CD14-positive monocyte (primary cell): ENCODE data around the gene FAM13C. TPM values are rescaled to one million over a fixed set of nuclear protein-coding genes. Genes with fewer than 3 reads are reported as not detected.

Source experiments
- DNase-seq, 3 donors: peaks; one replicate each; pipeline ENCODE4 v3.0.0-alpha.2; 2011 to 2022
- H2AFZ ChIP-seq: 2 replicates; pipeline ENCODE4 v1.6.0; 2012; ENCODE audit warnings: mild to moderate bottlenecking, low read depth, low read length, inconsistent platforms; ENCODE audit not compliant: insufficient read depth, poor library complexity, severe bottlenecking
- H3K27ac ChIP-seq, 2 donors: 1 replicate in 1 of 2; 2 replicates in 1 of 2; pipeline ENCODE4 v1.5.1; 2012 to 2013; ENCODE audit warnings: low read length in 2 of 2, control low read depth in 1 of 2, inconsistent platforms in 1 of 2, low read depth in 1 of 2, mild to moderate bottlenecking in 1 of 2
- H3K27me3 ChIP-seq, 2 donors: one replicate each; pipeline versions ENCODE4 v1.6.0 to v1.6.1; 2011 to 2013; ENCODE audit warnings: low read length in 2 of 2; ENCODE audit not compliant: control insufficient read depth in 2 of 2, insufficient read depth in 2 of 2
- H3K36me3 ChIP-seq, 2 donors: replicated peaks in 1 of 2; 1 replicate in 1 of 2; 2 replicates in 1 of 2; pipeline versions ENCODE4 v1.5.1 to v1.6.1; 2012 to 2013; ENCODE audit warnings: low read length in 2 of 2, control low read depth in 1 of 2, inconsistent platforms in 1 of 2, mild to moderate bottlenecking in 1 of 2; ENCODE audit not compliant: insufficient read depth in 2 of 2, control insufficient read depth in 1 of 2
- H3K4me1 ChIP-seq, 2 donors: 1 replicate in 1 of 2; 2 replicates in 1 of 2; pipeline versions ENCODE4 v1.5.1 to v1.6.1; 2012 to 2013; ENCODE audit warnings: low read length in 2 of 2, control low read depth in 1 of 2, inconsistent platforms in 1 of 2, mild to moderate bottlenecking in 1 of 2, moderate library complexity in 1 of 2; ENCODE audit not compliant: insufficient read depth in 2 of 2, control insufficient read depth in 1 of 2
- H3K4me2 ChIP-seq: replicated peaks from 2 replicates; pipeline ENCODE3; 2012; ENCODE audit warnings: low read length, moderate library complexity, mild to moderate bottlenecking; ENCODE audit not compliant: poor library complexity, severe bottlenecking; ENCODE audit errors: extremely low read depth
- H3K4me3 ChIP-seq, 3 experiments: fragments of 200-600 bp in 1 of 3; sonication (generic) in 1 of 3; replicated peaks in 1 of 3; 1 replicate in 2 of 3; 2 replicates in 1 of 3; pipeline ENCODE4 v1.5.1; 2011 to 2013; ENCODE audit warnings: low read length in 3 of 3, mild to moderate bottlenecking in 3 of 3, control low read depth in 2 of 3, low read depth in 2 of 3, inconsistent platforms in 1 of 3, moderate library complexity in 1 of 3
- H3K79me2 ChIP-seq: 2 replicates; pipeline ENCODE4 v1.6.0; 2012; ENCODE audit warnings: mild to moderate bottlenecking, control low read depth, inconsistent platforms, low read length, moderate library complexity; ENCODE audit not compliant: insufficient read depth
- H3K9ac ChIP-seq: 2 replicates; pipeline ENCODE4 v1.6.0; 2017; ENCODE audit warnings: low read length, mild to moderate bottlenecking; ENCODE audit not compliant: insufficient read depth, poor library complexity, severe bottlenecking
- H3K9me3 ChIP-seq, 2 donors: replicated peaks in 1 of 2; 1 replicate in 1 of 2; 2 replicates in 1 of 2; pipeline versions ENCODE4 v1.5.1 to v1.6.1; 2012 to 2013; ENCODE audit warnings: low read length in 2 of 2, control low read depth in 1 of 2; ENCODE audit not compliant: control insufficient read depth in 1 of 2, insufficient read depth in 1 of 2
- H4K20me1 ChIP-seq: 2 replicates; pipeline ENCODE4 v1.6.0; 2012; ENCODE audit warnings: mild to moderate bottlenecking, low read length, control low read depth, moderate library complexity; ENCODE audit not compliant: insufficient read depth
- H3K27ac Mint-ChIP-seq, 7 donors: one replicate each; pipeline ENCODE4 v1.8.0; 2020; ENCODE audit warnings: mild to moderate bottlenecking in 7 of 7, mixed read lengths in 7 of 7, moderate library complexity in 6 of 7, inconsistent platforms in 2 of 7
- H3K27me3 Mint-ChIP-seq, 3 donors: one replicate each; pipeline ENCODE4 v1.8.0; 2021 to 2022; ENCODE audit warnings: low read depth in 3 of 3, mild to moderate bottlenecking in 3 of 3, mixed read lengths in 3 of 3, moderate library complexity in 3 of 3, inconsistent platforms in 1 of 3
- H3K36me3 Mint-ChIP-seq, 2 donors: one replicate each; pipeline ENCODE4 v1.8.0; 2020; ENCODE audit warnings: mixed read lengths in 2 of 2, inconsistent platforms in 1 of 2, mild to moderate bottlenecking in 1 of 2
- H3K4me1 Mint-ChIP-seq: one replicate; pipeline ENCODE4 v1.8.0; 2020; ENCODE audit warnings: mild to moderate bottlenecking, mixed read lengths
- H3K4me3 Mint-ChIP-seq, 2 donors: one replicate each; pipeline ENCODE4 v1.8.0; 2020; ENCODE audit warnings: mild to moderate bottlenecking in 2 of 2, mixed read lengths in 2 of 2, moderate library complexity in 1 of 2
- H3K9me3 Mint-ChIP-seq, 7 donors: one replicate each; pipeline ENCODE4 v1.8.0; 2020 to 2022; ENCODE audit warnings: mixed read lengths in 7 of 7, mild to moderate bottlenecking in 6 of 7, moderate library complexity in 6 of 7, inconsistent platforms in 2 of 7
- WGBS: methylation state at CpG from one replicate; pipeline ENCODE4 v1.1.5; 2013; ENCODE audit warnings: missing lambda C conversion rate; ENCODE audit not compliant: insufficient coverage; 5-methylcytosine and 5-hydroxymethylcytosine counted together
- intact Hi-C, 2 donors: fragments of 100-400 bp; cut with micrococcal nuclease; formaldehyde crosslinking; loops; one replicate each; pipeline versions ENCODE4 v1.15.0 to v1.15.1; 2023
- polyA plus RNA-seq, 3 donors: library from polyadenylated mRNA; depleted of rRNA in 1 of 3; unstranded in 2 of 3; stranded (reverse) in 1 of 3; fragments of 300-500 nt in 2 of 3; fragments of >200 nt in 1 of 3; fragmentation: Illumina TruSeq in 2 of 3; gene quantifications; 1 replicate in 2 of 3; 2 replicates in 1 of 3; pipeline ENCODE4 v1.2.3, GENCODE V29; 2012 to 2021
- TF ChIP-seq, protein P1 (sequence below): fragments of 200-600 bp; IDR thresholded peaks from one replicate; pipeline ENCODE4 v1.8.0; 2022; ENCODE audit warnings: antibody characterized with exemption, mild to moderate bottlenecking

The FAM13C gene
- polyA plus RNA-seq, 3 donors = not detected

DNA sequence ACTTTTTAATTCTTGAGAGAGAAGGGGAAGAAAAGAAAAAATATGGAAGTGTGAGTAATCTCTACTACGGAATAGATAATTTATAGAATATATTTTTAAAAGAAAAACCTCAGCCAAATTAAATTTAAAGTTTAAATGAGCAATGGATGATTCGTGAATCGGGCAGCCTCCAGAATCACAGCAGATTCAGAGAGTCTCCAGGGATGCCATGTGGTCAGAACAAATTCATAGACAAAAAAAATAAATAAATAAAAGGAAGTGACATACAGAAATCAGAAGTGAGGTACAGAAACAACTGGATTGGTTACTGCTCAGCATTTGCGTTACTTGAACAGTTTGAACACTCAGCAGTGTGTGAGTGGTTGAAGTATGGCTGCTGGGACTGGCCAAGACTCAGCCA, 132.9 kb downstream of the FAM13C start:
- Histone ChIP-seq H3K36me3 (no peaks in the 10 kb centered on the region), H3K9me3 (no peaks in the 10 kb centered on the region), H3K27ac (no peak overlapping the region), H3K4me2 (no peak overlapping the region), H3K9ac (no peak overlapping the region), H2AFZ (no peak overlapping the region), H3K4me3 (no peak overlapping the region), H3K27me3 (no peaks in the 10 kb centered on the region), H4K20me1 (no peaks in the 10 kb centered on the region), H3K4me1 (no peaks in the 10 kb centered on the region), H3K79me2 (no peaks in the 10 kb centered on the region)
- H3K27ac Mint-ChIP-seq = no peak overlapping the region
- TF ChIP-seq, protein P1, sequence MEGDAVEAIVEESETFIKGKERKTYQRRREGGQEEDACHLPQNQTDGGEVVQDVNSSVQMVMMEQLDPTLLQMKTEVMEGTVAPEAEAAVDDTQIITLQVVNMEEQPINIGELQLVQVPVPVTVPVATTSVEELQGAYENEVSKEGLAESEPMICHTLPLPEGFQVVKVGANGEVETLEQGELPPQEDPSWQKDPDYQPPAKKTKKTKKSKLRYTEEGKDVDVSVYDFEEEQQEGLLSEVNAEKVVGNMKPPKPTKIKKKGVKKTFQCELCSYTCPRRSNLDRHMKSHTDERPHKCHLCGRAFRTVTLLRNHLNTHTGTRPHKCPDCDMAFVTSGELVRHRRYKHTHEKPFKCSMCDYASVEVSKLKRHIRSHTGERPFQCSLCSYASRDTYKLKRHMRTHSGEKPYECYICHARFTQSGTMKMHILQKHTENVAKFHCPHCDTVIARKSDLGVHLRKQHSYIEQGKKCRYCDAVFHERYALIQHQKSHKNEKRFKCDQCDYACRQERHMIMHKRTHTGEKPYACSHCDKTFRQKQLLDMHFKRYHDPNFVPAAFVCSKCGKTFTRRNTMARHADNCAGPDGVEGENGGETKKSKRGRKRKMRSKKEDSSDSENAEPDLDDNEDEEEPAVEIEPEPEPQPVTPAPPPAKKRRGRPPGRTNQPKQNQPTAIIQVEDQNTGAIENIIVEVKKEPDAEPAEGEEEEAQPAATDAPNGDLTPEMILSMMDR = no peak
- H3K4me3 Mint-ChIP-seq = no peak overlapping the region
- no peaks in the 10 kb centered on the region for H3K9me3 Mint-ChIP-seq
- peaks cover 0 to 2% (median 0%) of the 10 kb centered on the region in 3 donors for H3K27me3 Mint-ChIP-seq
- WGBS = no CpG with 5 or more reads among the region's 4 CpGs
- no peaks in the 10 kb centered on the region for H3K4me1 Mint-ChIP-seq
- intact Hi-C loops = no loop called here
- H3K36me3 Mint-ChIP-seq = no peaks in the 10 kb centered on the region
- no peak for DNase-seq

DNA sequence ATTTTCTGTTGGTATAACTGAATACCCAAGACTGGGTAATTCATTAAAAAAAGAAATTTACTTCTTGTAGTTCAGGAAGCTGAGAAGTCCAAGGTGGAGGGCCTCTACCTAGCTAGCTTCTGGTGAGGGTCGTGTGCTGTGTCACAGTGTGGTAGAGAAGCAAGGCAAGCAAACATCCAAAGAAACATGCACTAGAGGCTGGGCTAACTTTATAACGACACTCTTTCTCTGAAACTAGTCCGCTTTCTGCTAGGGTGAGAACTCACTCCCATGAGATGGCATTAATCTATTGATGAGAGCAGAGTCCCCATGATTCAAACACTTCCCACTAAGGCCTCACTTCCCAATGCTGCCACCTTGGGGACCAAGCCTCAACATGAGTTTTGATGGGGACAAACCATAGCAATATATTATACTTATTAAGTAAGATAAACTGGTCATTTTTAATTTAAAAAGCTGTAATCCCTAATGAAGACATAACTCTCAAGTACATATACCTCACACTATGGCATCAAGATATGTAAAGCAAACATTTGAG, 135.1 kb downstream of the FAM13C start:
- intact Hi-C loops = no loop called here
- WGBS = 100% methylated on average over 1 of the region's 3 CpGs
- H3K4me3 Mint-ChIP-seq = no peak overlapping the region

More for the DNA sequence above, 135.1 kb downstream of the FAM13C start:
- H3K36me3 ChIP-seq = no peaks in the 10 kb centered on the region
- no peaks in the 10 kb centered on the region for H4K20me1 ChIP-seq
- no peak overlapping the region for H3K9ac ChIP-seq
- H3K79me2 ChIP-seq = no peaks in the 10 kb centered on the region
- H3K27me3 Mint-ChIP-seq = peaks cover 0 to 2% (median 0%) of the 10 kb centered on the region in 3 donors
- no peaks in the 10 kb centered on the region for H3K27me3 ChIP-seq
- H3K4me2 ChIP-seq = no peak overlapping the region
- no peak for DNase-seq
- H3K36me3 Mint-ChIP-seq = no peaks in the 10 kb centered on the region
- H2AFZ ChIP-seq = no peak overlapping the region
- H3K4me3 ChIP-seq = no peak overlapping the region
- H3K4me1 Mint-ChIP-seq = no peaks in the 10 kb centered on the region
- TF ChIP-seq, protein P1 = no peak
- H3K27ac ChIP-seq = no peak overlapping the region
- peaks cover 0 to 3% (median 0%) of the 10 kb centered on the region in 7 donors for H3K9me3 Mint-ChIP-seq
- H3K27ac Mint-ChIP-seq = no peak overlapping the region
- H3K4me1 ChIP-seq = no peaks in the 10 kb centered on the region
- no peaks in the 10 kb centered on the region for H3K9me3 ChIP-seq
